A549 (cell line): Measurements from ENCODE around the gene SLC43A3. TPM values are rescaled to one million over a fixed set of nuclear protein-coding genes. Genes with fewer than 3 reads are reported as not detected.
A peak's percentile ranks its signal among the peaks of the same experiment; 100 is the strongest.
"Not testable (repeated sequence)": the region's sequence is repeated elsewhere in the genome, so short reads cannot be mapped to it uniquely, and the experiment has no call there.

Experiments
- ATAC-seq, 2 experiments: fragments of 200-7000 bp in 1 of 2; fragments of >200 bp in 1 of 2; cut with Nextera tagmentation in 1 of 2; cut with Tn5 transposase in 1 of 2; 3 replicates each; pipeline versions ENCODE4 v1.8.0 to v1.9.1; 2018 to 2020; ENCODE audit warnings: mild to moderate bottlenecking in 1 of 2, moderate library complexity in 1 of 2
- CTCF ChIA-PET: fragments of 300-600 bp; sonication (Branson Sonifier 250); formaldehyde crosslinking; extraction: SDS; loops from one replicate; lab custom pipeline; 2021; ENCODE audit warnings: antibody characterized with exemption, inconsistent platforms; lab: Yijun Ruan, JAX
- POLR2A ChIA-PET: fragments of 350-600 bp; formaldehyde crosslinking; extraction: SDS; loops from one replicate; lab custom pipeline; 2021; ENCODE audit warnings: antibody characterized with exemption, inconsistent platforms; lab: Yijun Ruan, JAX
- DNase-seq, 2 experiments: peaks; one replicate each; pipeline versions ENCODE4 v3.0.0 to v3.0.0-alpha.2; 2011 to 2016; ENCODE audit warnings: low read depth in 1 of 2, low spot score in 1 of 2
- FAIRE-seq: peaks from 2 replicates; lab custom pipeline; 2011; peaks lifted over from hg19 to GRCh38; lab: Jason Lieb, UNC
- H3K27ac ChIP-seq, 2 experiments: fragments of >200 bp; sonication (Bioruptor Twin); formaldehyde crosslinking; 3 replicates each; pipeline ENCODE4 v1.5.1; 2016 to 2017
- H3K4me1 ChIP-seq: fragments of >200 bp; sonication (Bioruptor Twin); formaldehyde crosslinking; 3 replicates; pipeline ENCODE4 v1.6.1; 2016
- H3K4me2 ChIP-seq: fragments of >200 bp; sonication (Bioruptor Twin); formaldehyde crosslinking; 3 replicates; pipeline ENCODE4 v1.6.1; 2016
- H3K4me3 ChIP-seq: fragments of >200 bp; sonication (Bioruptor Twin); formaldehyde crosslinking; 3 replicates; pipeline ENCODE4 v1.5.1; 2016
- H3K9me3 ChIP-seq: fragments of >200 bp; sonication (Bioruptor Twin); formaldehyde crosslinking; 3 replicates; pipeline ENCODE4 v1.6.1; 2016
- CEBPB ChIP-seq, 2 experiments: fragments of >200 bp in 1 of 2; sonication (Bioruptor Twin) in 1 of 2; formaldehyde crosslinking in 1 of 2; IDR thresholded peaks; 2 replicates each; pipeline ENCODE4 v1.6.1; 2012 to 2016
- FOSB ChIP-seq: fragments of 250-450 bp; sonication (Bioruptor Pico); IDR thresholded peaks from 2 replicates; pipeline ENCODE4 v1.5.0; 2020; ENCODE audit warnings: mild to moderate bottlenecking, moderate library complexity
- GATA3 ChIP-seq: IDR thresholded peaks from 2 replicates; pipeline ENCODE4 v1.6.1; 2012; ENCODE audit warnings: borderline replicate concordance
- HEYL ChIP-seq: fragments of 250-450 bp; sonication (Bioruptor Pico); IDR thresholded peaks from 2 replicates; pipeline ENCODE4 v1.8.0; 2021; ENCODE audit warnings: mild to moderate bottlenecking, moderate library complexity
- HOXA7 ChIP-seq: fragments of 250-450 bp; sonication (Bioruptor Pico); IDR thresholded peaks from 2 replicates; pipeline ENCODE4 v1.5.0; 2020; ENCODE audit warnings: mild to moderate bottlenecking, moderate library complexity
- HOXB13 ChIP-seq: fragments of 250-450 bp; sonication (Bioruptor Pico); IDR thresholded peaks from 2 replicates; pipeline ENCODE4 v1.5.0; 2020; ENCODE audit warnings: low read depth, mild to moderate bottlenecking, moderate library complexity
- HOXB5 ChIP-seq: fragments of 250-450 bp; sonication (Bioruptor Pico); IDR thresholded peaks from 2 replicates; pipeline ENCODE4 v1.5.0; 2020; ENCODE audit warnings: mild to moderate bottlenecking, moderate library complexity
- JUN ChIP-seq, 2 experiments: fragments of >200 bp; sonication (Bioruptor Twin); formaldehyde crosslinking; IDR thresholded peaks; 2 replicates in 1 of 2; 3 replicates in 1 of 2; pipeline ENCODE4 v1.6.1; 2016 to 2017
- JUNB ChIP-seq: fragments of >200 bp; sonication (Bioruptor Twin); formaldehyde crosslinking; IDR thresholded peaks from 2 replicates; pipeline ENCODE4 v1.6.1; 2016
- KDM1A ChIP-seq: fragments of 200-600 bp; sonication (generic); IDR thresholded peaks from 2 replicates; pipeline ENCODE4 v1.6.1; 2016; ENCODE audit warnings: low read depth, mild to moderate bottlenecking
- MAFK ChIP-seq: fragments of 450-650 bp; IDR thresholded peaks from 2 replicates; pipeline ENCODE4 v1.6.1; 2014; ENCODE audit not compliant: partially characterized antibody
- NPAS2 ChIP-seq: fragments of 250-450 bp; sonication (Bioruptor Pico); IDR thresholded peaks from 2 replicates; pipeline ENCODE4 v1.8.0; 2022; ENCODE audit warnings: mild to moderate bottlenecking, moderate library complexity, borderline replicate concordance
- PHF8 ChIP-seq: fragments of 200-600 bp; sonication (generic); IDR thresholded peaks from 2 replicates; pipeline ENCODE4 v1.6.1; 2016; ENCODE audit warnings: low read depth, mild to moderate bottlenecking, antibody characterized with exemption, moderate library complexity, borderline replicate concordance
- POLR2AphosphoS2 ChIP-seq: conservative IDR thresholded peaks from 2 replicates; pipeline ENCODE4 v1.6.1; 2012; ENCODE audit warnings: low read length, improper control_type of control experiment, inconsistent platforms
- SMC3 ChIP-seq: fragments of >200 bp; sonication (Bioruptor Twin); formaldehyde crosslinking; IDR thresholded peaks from 3 replicates; pipeline ENCODE4 v1.6.1; 2018; ENCODE audit warnings: inconsistent platforms
- SREBF2 ChIP-seq: fragments of 450-650 bp; IDR thresholded peaks from 2 replicates; pipeline ENCODE4 v1.6.1; 2014; ENCODE audit warnings: mild to moderate bottlenecking, moderate library complexity
- TP53 ChIP-seq: fragments of 250-450 bp; sonication (Bioruptor Pico); IDR thresholded peaks from 2 replicates; pipeline ENCODE4 v1.5.0; 2021; ENCODE audit warnings: mild to moderate bottlenecking, moderate library complexity
- ZC3H11A ChIP-seq: fragments of 450-650 bp; IDR thresholded peaks from 2 replicates; pipeline ENCODE4 v1.6.1; 2014; ENCODE audit warnings: antibody characterized with exemption, mild to moderate bottlenecking
- WGBS: methylation state at CpG from one replicate; pipeline ENCODE4 v1.1.6; 2017; ENCODE audit errors: missing lambda C conversion rate; 5-methylcytosine and 5-hydroxymethylcytosine counted together
- polyA plus RNA-seq, 4 experiments: library from polyadenylated mRNA; depleted of rRNA in 3 of 4; stranded (reverse); fragments of >200 nt; fragmentation: RNase III in 1 of 4; extraction: RNeasy Plus Mini Kit Qiagen cat#74134 plus additional on column Dnase treatment in 1 of 4; gene quantifications; 2 replicates in 3 of 4; 3 replicates in 1 of 4; pipeline ENCODE4 v1.2.3, GENCODE V29; 2011 to 2017
- TF ChIP-seq, protein P1 (sequence below): fragments of 450-650 bp; IDR thresholded peaks from 2 replicates; pipeline ENCODE4 v1.6.1; 2014; ENCODE audit warnings: antibody characterized with exemption
- TF ChIP-seq, protein P2 (sequence below): fragments of 250-450 bp; sonication (Bioruptor Pico); IDR thresholded peaks from 2 replicates; pipeline ENCODE4 v1.5.0; 2020; ENCODE audit warnings: low read depth, mild to moderate bottlenecking, moderate library complexity

Gene SLC43A3
- polyA plus RNA-seq, 2 of the 4 experiments (the other 2 are of a cell fraction) = 0.12 to 0.30 TPM

DNA sequence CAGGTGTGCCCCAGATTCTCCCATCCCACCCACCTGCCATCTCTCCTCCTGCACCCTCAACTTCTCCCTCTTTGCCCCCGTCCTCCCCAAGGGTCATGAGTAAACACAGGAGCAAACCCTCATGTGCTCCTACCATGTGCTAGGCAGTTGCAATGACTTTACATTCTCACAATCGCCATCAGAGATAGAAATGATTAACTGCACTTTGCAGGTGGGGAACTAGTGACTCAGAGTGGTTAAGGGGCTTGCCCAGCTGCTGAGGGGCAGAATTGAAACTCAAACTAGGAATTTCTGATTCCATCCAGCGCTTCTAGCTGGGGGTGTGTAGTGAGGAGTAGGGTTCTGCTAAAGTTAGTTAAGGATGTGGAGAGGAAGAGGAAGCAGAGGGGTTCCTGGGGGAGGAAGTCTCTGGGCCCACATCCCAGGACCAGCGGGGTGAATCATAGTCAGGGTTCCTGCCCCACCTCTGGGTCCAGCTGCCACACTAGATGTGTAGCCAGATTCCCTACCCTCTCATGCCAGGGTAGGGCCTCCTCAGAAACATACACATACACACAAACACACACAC is 20.5 kb downstream of the SLC43A3 start (continued):
- no peak for TF ChIP-seq HOXB13
- TF ChIP-seq PHF8 = no peak
- TF ChIP-seq GATA3 = no peak
- no peak for TF ChIP-seq KDM1A
- TF ChIP-seq HEYL (CRISPR knock-in tag) = no peak
- TF ChIP-seq FOSB (CRISPR knock-in tag) = no peak
- TF ChIP-seq, protein P1, sequence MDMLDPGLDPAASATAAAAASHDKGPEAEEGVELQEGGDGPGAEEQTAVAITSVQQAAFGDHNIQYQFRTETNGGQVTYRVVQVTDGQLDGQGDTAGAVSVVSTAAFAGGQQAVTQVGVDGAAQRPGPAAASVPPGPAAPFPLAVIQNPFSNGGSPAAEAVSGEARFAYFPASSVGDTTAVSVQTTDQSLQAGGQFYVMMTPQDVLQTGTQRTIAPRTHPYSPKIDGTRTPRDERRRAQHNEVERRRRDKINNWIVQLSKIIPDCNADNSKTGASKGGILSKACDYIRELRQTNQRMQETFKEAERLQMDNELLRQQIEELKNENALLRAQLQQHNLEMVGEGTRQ = no peak
- no peak for TF ChIP-seq NPAS2 (CRISPR knock-in tag)
- TF ChIP-seq POLR2AphosphoS2 = no peak
- no peak for TF ChIP-seq HOXB5
- no peak for TF ChIP-seq CEBPB (IDR thresholded peaks at IDR 0.05)
- TF ChIP-seq, all 56 proteins: peak for 0

DNA sequence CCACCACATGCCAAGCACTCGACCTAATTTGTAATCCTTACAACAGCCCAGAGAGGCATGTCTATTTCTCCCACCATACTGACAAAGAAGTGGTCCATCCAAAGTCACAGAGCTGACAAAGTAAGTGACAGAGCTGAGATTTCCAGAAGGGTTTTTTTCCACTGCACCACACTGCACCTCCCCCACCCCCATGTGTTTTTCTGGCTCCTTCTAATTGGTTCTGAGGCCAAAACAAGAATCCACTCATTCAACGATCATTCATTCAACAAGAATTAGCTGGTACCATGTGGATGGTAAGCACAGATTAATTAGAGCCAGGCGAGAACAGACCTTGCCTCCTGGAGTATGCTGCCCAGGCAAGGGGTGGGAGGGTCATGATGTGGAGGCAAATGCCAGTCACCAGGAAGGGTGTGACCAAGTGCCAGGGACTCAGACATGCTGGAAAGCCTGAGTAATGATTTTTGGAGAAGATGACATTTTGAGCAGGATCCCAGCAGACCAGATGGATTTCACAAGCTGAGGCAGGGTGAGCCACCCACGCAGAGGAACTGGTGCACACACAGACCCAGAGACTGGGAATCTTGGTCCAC is 21.6 kb downstream of the SLC43A3 start:
- Histone ChIP-seq H3K4me3 (no peak overlapping the region), H3K27ac (peak overlapping the region; percentile 7 to 72; a peak in 5 of 6 replicates), H3K9me3 (no peaks in the 10 kb centered on the region), H3K4me1 (peaks cover 33% of the 10 kb centered on the region), H3K4me2 (0 out of 3 replicates have a peak overlapping the region, but pooled peaks have one; percentile 53)
- WGBS = 60% methylated on average over 4 of the region's 4 CpGs
- no peak for DNase-seq
- TF ChIP-seq SREBF2 (no peak), HOXB5 (no peak), TP53 (CRISPR knock-in tag) (no peak)
- ChIA-PET CTCF (interaction anchor here (1.0 to 2.3 kb wide), 5 partner anchors 11 to 163 kb away, joined by 3 to 6 read pairs (median 3); no protein-coding TSS in a partner anchor), POLR2A (no interaction called here)
- ATAC-seq = no peak
- FAIRE-seq = no peak

DNA sequence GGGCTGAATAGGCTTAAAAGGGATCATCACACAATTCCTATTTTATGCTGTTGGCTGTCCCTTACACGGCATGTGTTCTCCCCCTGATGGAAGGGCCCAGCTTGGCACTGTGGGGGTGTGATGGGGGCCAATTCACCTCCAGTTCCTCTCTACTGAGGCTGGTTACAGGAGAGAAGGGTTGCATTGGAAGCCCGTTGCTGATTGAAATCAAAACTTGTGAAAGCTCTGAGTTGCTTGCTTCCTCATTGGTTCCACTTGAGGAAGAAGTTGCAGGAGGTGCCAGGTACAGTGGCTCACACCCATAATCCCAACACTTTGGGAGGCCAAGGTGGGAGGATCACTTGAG is 23.1 kb downstream of the SLC43A3 start:
- CTCF ChIA-PET = no interaction called here
- no peaks in the 10 kb centered on the region for H3K9me3 ChIP-seq
- 92% methylated on average over 1 of the region's 2 CpGs for WGBS
- TF ChIP-seq JUN (IDR thresholded peaks at IDR 0.05) = no peak
- no peak for TF ChIP-seq HOXA7 (CRISPR knock-in tag)
- no peak for TF ChIP-seq POLR2AphosphoS2
- no peak for TF ChIP-seq CEBPB (IDR thresholded peaks at IDR 0.05)
- no peak for TF ChIP-seq SMC3
- TF ChIP-seq, protein P2, sequence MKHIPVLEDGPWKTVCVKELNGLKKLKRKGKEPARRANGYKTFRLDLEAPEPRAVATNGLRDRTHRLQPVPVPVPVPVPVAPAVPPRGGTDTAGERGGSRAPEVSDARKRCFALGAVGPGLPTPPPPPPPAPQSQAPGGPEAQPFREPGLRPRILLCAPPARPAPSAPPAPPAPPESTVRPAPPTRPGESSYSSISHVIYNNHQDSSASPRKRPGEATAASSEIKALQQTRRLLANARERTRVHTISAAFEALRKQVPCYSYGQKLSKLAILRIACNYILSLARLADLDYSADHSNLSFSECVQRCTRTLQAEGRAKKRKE = no peak
- TF ChIP-seq, protein P1 = no peak
- no peak for TF ChIP-seq ZC3H11A
- TF ChIP-seq HEYL (CRISPR knock-in tag) = no peak
- TF ChIP-seq MAFK = no peak
- no peak for TF ChIP-seq JUNB
- FAIRE-seq = no peak
- no peak overlapping the region for H3K27ac ChIP-seq
- no peak for ATAC-seq
- POLR2A ChIA-PET = no interaction called here
- no peak overlapping the region for H3K4me3 ChIP-seq
- no peak overlapping the region for H3K4me2 ChIP-seq
- DNase-seq = no peak
- peaks cover 37% of the 10 kb centered on the region for H3K4me1 ChIP-seq

DNA sequence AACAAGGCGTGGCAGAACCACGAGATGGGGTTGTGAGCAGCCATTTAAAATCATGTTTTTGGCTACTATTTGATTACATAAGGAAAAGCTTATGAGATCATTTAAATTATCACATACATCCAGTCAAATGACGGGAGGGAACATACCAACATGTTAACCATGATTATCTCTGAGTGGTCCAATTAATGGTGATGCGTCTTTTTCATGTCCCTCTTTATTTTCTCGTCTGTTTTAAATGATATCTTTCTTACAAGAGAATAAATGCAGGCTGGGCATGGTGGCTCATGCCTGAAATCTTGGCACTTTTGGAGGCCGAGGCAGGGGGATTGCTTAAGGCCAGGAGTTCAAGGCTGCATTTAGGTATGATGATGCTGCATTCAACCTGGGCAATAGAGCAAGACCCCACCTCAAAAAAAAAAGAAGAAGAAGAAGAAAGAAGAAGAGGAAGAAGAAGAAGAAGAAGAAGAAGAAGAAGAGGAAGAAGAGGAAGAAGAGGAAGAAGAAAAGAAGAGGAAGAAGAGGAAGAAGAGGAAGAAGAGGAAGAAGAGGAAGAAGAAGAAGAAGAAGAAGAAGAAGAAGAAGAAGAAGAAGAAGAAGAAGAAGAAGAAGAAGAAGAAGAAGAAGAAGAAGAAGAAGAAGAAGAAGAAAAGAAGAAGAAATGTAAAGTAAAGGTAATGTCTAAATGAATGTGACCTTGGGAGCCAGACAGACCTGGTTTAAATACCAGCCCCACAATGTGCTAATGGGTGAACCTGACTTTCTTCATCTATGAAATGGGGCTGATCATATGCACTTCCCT is 23.7 kb downstream of the SLC43A3 start:
- H3K4me3 ChIP-seq, H3K4me2 ChIP-seq, DNase-seq, ATAC-seq, FAIRE-seq, H3K9me3 ChIP-seq, POLR2A ChIA-PET: not testable (repeated sequence)
- Histone ChIP-seq H3K27ac (peak overlapping the region in 1 of 2 experiments; percentile 32; a peak in 1 of 6 replicates), H3K4me1 (peaks cover 37% of the 10 kb centered on the region)
- CTCF ChIA-PET = interaction anchor here (1.4 kb wide), 1 partner anchor 55 kb away, joined by 4 read pairs; no protein-coding TSS in a partner anchor
- whole genome bisulfite sequencing = 43% methylated on average over 6 of the region's 6 CpGs
